HG03521 (cell line): Measurements from ENCODE around the gene DLEC1.

Experiments used
- ATAC-seq: cut with Tn5 transposase; IDR thresholded peaks from one replicate; pipeline ENCODE4 v1.9.1; 2021; ENCODE audit warnings: mild to moderate bottlenecking, moderate library complexity; ENCODE audit not compliant: unreplicated experiment

The DLEC1 gene

GRCh38 chr3:38105525-38105924, 66.5 kb downstream of the DLEC1 start:
- ATAC-seq = no peak

GRCh38 chr3:38107911-38108648, 69.1 kb downstream of the DLEC1 start:
- no peak for ATAC-seq

GRCh38 chr3:38108649-38109579, 69.9 kb downstream of the DLEC1 start:
- ATAC-seq = no peak

GRCh38 chr3:38109580-38110313, 70.7 kb downstream of the DLEC1 start:
- no peak for ATAC-seq

GRCh38 chr3:38110314-38111050, 71.5 kb downstream of the DLEC1 start:
- no peak for ATAC-seq

- ATAC-seq = no peak
Measured at GRCh38 chr3:38111201-38111600, 72.2 kb downstream of the DLEC1 start.

- no peak for ATAC-seq
Measured at GRCh38 chr3:38111696-38112377, 72.8 kb downstream of the DLEC1 start.

GRCh38 chr3:38112378-38112761, 73.4 kb downstream of the DLEC1 start:
- no peak for ATAC-seq

GRCh38 chr3:38114052-38114874, 75.3 kb downstream of the DLEC1 start:
- ATAC-seq = no peak

- ATAC-seq = no peak
Measured at GRCh38 chr3:38114875-38115644, 76.1 kb downstream of the DLEC1 start.

- ATAC-seq = no peak
Measured at GRCh38 chr3:38115645-38116427, 76.8 kb downstream of the DLEC1 start.

GRCh38 chr3:38116471-38117162, 77.6 kb downstream of the DLEC1 start:
- no peak for ATAC-seq

- ATAC-seq = no peak
Measured at GRCh38 chr3:38117163-38117716, 78.2 kb downstream of the DLEC1 start.

GRCh38 chr3:38117748-38118420, 78.9 kb downstream of the DLEC1 start:
- peak; percentile 50 for ATAC-seq

GRCh38 chr3:38118421-38119247, 79.6 kb downstream of the DLEC1 start:
- no peak for ATAC-seq

- ATAC-seq = no peak
Measured at GRCh38 chr3:38119248-38119544, 80.2 kb downstream of the DLEC1 start.
